Measurements from ENCODE around the gene NDC1.

- no peak for TF ChIP-seq CTCF (IDR thresholded peaks at IDR 0.05)
- TF ChIP-seq EZH2 (IDR thresholded peaks at IDR 0.05): no peak
Measured at GRCh38 chr1:53833393-53833792, 4.7 kb downstream of the NDC1 start.
